ENCODE data around the gene AAMDC.
"Not testable (repeated sequence)": the region's sequence is repeated elsewhere in the genome, so short reads cannot be mapped to it uniquely, and the experiment has no call there.

The AAMDC gene

DNA sequence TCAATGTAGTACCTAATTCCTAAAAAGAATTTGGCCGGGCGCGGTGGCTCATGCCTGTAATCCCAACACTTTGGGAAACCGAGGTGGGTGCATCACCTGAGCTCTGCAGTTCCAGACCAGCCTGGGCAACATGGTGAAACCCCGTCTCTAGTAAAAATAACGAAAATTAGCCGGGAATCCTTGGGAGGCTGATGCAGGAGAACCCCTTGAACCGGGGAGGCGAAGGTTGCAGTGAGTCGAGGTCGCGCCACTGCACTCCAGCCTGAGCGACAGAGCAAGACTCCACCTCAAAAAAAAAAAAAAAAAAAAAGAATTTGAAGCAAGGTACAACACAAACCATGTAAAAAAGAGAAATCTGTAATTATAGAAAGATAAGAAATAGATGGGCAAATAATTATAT is 1.2 kb downstream of the AAMDC start:
- not testable (repeated sequence) for DNase-seq

GRCh38 chr11:77823775-77824174 is 2.8 kb downstream of the AAMDC start:
- DNase-seq = no peak

DNA sequence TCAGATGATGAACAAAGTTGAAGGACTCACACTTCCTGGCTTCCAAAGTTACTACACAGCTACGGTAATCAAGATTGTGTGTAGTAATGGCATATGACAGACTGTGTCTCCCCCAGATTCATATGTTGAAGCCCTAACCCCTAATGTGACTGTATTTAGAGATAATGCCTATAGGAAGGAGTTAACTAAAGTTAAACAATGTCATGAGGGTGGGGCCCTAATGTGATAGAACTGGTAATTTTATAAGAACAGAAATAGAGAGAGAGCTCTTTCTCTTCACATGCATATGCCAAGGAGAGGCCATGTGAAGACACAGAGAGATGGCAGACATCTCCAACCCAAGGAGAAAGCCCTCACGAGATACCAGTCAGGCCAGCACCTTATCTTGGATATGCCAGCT is 8.0 kb downstream of the AAMDC start:
- no peak for DNase-seq

DNA sequence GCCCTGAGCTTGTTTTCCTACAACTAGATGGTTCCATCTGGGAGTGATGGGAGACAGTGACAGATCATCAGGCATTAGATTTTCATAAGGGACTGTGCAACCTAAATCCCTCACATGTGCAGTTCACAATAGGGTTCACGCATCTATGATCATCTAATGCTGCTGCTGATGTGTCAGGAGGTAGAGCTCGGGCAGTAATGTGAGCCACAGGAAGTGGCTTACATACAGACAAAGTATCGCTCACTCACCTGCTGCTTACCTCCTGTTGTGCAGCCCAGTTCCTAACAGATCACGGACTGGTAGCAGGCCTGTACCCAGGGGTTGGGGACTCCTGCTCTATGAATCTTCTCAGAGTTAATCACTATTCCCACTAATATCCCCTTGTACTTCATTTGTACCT is 12.4 kb downstream of the AAMDC start:
- DNase-seq = no peak

DNA sequence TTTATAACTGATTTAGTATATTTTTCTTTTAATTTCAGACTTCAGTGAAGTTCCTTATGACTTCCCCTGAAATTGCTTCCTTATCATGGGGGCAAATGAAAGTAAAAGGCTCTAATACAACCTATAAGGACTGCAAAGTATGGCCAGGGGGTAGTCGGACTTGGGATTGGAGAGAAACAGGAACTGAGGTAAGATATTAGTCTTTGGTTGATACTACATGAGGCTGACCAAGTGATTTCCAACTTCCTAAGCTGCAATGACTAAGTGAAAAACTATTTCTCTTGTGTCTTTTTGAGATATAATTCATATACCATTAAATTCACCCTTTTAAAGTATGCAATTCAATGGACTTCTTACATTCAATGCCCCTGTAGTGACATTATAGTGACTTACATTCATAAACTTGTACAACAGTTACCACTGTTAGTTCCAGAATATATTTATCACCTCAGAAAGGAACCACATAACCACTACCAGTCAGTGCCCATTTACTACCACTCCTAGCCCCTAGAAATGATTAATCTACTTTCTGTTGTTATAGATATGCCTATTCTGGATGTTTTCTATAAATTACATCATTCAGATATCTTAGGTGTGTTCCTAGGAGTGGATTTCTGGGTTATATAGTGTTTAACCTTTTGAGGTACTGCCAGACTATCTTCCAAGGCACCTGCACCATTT is 21.6 kb downstream of the AAMDC start:
- no peak for DNase-seq

DNA sequence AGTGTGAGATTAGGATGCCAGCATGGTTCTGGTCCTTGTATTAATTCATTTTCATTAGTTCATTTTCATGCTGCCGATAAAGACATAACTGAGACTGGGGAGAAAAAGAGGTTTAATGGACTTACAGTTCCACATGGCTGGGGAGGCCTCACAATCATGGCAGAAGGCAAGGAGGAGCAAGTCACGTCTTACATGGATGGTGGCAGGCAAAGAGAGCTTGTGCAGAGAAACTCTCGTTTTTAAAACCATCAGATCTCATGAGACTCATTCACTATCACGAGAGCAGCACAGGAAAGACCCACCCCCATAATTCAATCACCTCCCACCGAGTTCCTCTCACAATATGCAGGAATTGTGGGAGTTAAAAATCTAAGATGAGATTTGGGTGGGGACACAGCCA is 22.8 kb downstream of the AAMDC start:
- DNase-seq = not testable (repeated sequence)

GRCh38 chr11:77851503-77851902 is 30.6 kb downstream of the AAMDC start:
- no peak for DNase-seq

DNA sequence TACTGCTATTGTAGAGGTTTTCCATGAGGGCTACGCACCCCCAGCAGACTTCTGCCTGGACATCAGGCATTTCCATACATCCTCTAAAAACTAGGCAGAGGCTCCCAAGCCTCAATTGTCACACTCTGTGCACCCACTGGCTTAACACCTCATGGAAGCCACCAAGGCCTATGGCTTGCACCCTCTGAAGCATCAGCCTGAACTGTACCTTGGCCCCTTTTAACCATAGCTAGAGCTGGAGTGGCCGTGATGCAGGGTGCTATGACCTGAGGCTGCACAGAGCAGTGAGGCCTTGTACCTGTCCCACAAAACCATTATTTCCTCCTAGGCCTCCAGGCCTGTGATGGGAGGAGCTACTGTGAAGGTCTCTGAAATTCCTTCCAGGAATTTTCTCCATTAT is 33.9 kb downstream of the AAMDC start:
- DNase-seq = no peak

- DNase-seq = not testable (repeated sequence)
Observed at GRCh38 chr11:77857906-77858457, 37.0 kb downstream of the AAMDC start.

- not testable (repeated sequence) for DNase-seq
Observed at GRCh38 chr11:77861444-77861843, 40.5 kb downstream of the AAMDC start.

GRCh38 chr11:77865805-77866204 is 44.9 kb downstream of the AAMDC start:
- DNase-seq = no peak

- DNase-seq = no peak
Observed at GRCh38 chr11:77866336-77866735, 45.4 kb downstream of the AAMDC start.

- DNase-seq = no peak
Observed at GRCh38 chr11:77868744-77869143, 47.8 kb downstream of the AAMDC start.

DNA sequence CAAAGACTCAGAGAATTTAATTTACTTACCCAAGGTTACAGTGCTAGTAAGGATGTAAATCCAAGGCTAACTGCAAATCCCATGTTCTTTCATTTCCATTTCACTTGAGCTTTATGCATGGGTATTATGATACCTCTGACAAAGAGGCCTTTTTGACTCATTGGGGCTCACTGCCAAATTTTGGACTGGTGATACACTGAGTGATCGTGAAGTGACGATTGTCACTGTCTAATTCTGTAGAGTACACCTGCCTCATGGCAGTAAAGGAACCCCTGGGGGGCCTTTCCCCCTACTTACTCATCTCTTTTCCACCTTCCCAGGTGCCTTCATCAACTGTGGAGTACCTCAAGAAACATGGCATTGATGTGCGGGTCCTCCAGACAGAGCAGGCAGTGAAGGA is 50.9 kb downstream of the AAMDC start:
- DNase-seq = no peak

GRCh38 chr11:77873345-77873744 is 52.4 kb downstream of the AAMDC start:
- no peak for DNase-seq

DNA sequence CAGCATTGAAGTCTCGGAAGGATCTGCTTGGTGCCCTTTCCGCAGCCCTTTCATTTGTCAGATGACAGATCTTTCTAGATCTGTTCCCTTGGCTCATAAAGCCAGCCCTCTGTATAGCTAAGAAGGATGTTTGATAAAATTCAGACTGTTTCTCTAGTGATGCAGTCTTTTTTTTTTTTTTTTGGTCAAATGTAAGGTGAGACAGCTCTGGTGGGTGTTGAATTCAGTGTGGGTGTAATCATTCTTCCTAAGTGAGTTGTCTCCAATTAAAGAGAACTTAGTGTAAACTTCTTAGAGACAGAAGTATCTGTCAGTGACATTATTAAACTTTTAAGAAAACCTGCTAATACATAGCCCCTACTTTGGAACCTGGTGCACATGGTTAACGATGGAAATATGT is 53.3 kb downstream of the AAMDC start:
- DNase-seq = no peak

DNA sequence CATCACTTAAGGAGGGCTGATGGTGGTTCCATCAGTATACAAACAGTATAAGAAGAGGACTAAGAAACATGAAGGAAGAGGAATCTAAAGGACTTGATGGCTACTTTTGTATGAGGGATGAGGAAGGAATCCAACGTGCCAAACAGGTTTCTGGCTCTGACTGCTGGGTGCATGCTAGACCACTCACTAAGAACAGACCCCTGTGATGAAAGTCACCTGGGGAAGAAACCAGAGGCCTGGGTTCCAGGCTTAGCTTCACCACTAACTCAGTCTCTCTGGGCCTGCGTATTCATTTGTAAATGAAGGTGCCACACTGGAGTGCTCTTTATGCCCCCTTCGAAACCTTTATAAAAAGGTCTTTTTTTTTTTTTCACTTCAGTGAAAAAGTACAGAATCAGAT is 55.1 kb downstream of the AAMDC start:
- no peak for DNase-seq

GRCh38 chr11:77878247-77878646 is 57.3 kb downstream of the AAMDC start:
- DNase-seq = not testable (repeated sequence)

DNA sequence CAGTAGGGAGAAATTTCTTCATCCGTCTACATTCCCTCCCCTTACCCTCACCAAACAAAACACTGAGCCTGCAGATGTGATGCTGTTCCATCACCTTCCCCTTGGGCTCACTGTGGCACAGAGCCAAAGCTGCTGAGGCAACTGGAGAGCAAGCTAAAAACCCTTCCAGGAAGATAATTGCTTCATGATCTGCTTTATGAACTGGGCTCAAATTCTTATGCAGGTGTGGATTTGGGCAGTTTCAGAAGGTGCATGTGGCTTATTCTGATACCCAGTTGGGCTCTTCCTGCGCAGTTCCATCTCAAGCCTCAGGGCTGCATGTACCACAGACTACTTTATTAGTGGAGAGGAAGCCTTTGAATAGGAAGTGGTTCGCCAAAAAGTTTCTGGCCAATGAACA is 58.3 kb downstream of the AAMDC start:
- no peak for DNase-seq

DNA sequence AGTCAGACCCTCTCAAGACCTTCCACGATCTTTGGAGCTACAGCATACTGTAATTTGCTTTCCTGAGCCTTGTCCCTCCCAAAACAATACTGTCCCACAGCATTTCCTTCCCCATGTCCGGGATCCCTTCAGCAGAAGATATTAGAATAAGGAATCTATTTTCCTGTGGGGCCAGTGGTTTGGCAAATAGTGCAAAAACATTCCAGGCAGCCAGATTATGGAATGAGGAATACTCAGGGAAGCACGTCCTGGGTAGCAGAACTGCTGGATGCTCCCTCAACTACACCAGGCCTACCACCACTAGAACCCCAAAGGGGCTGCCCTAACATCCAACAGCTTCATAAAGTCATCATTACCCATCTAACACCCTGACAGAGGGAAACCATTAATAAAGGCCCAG is 61.5 kb downstream of the AAMDC start:
- no peak for DNase-seq

DNA sequence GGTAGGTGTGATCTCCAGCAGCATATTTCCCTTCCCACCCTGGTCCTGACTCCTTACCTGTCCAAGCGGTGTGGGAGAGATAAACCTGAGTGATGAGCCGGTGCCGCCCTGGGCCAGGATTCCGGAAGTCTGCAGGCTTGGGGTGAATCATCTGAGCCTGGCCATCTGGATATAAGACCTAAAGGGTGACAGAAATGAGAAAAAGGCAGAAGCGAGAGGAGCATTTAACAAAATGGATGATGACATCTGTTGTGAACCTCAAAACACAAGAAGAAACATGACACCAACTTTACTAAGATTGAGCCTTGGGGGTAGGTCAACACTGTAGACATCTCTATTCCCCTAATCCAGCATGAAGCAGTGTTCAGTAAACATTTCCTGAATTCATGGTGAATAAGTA is 62.8 kb downstream of the AAMDC start:
- no peak for DNase-seq

GRCh38 chr11:77884186-77884828 is 63.4 kb downstream of the AAMDC start:
- DNase-seq = no peak

GRCh38 chr11:77884829-77885190 is 63.9 kb downstream of the AAMDC start:
- DNase-seq = no peak

DNA sequence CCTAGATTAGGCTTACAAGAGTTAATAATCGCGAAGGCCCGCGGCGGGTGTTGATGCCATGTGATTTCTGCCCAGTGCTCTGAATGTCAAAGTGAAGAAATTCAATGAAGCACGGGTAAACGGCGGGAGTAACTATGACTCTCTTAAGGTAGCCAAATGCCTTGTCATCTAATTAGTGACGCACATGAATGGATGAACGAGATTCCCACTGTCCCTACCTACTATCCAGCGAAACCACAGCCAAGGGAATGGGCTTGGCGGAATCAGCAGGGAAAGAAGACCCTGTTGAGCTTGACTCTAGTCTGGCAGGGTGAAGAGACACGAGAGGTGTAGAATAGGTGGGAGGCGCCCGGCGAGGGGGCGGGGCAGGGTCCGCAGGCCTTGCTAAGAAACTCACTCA is 65.5 kb downstream of the AAMDC start:
- no peak for DNase-seq

DNA sequence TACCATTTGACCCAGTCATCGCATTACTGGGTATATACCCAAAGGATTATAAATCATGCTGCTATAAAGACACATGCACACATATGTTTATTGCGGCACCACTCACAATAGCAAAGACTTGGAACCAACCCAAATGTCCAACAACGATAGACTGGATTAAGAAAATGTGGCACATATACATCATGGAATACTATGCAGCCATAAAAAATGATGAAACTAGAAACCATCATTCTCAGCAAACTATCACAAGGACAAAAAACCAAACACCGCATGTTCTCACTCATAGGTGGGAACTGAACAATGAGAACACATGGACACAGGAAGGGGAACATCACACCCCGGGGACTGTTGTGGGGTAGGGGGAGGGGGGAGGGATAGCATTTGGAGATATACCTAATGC is 68.1 kb downstream of the AAMDC start:
- not testable (repeated sequence) for DNase-seq
